Measurements from ENCODE around the gene OR4F16.
"Not testable (repeated sequence)": the region's sequence is repeated elsewhere in the genome, so short reads cannot be mapped to it uniquely, and the experiment has no call there.

Gene OR4F16
- total RNA-seq = 0 reads per million in 9 experiments

GRCh38 chr1:686554-686953, at the start of gene OR4F16:
OR4F16 (minus strand) TSS chr1:686654; CDS start chr1:686654, 0 bp downstream.
- not testable (repeated sequence) for H3K4me1 Mint-ChIP-seq (ENCODE audit: low read depth in 2 of 2); H3K27ac Mint-ChIP-seq; H3K27me3 Mint-ChIP-seq; H3K4me3 Mint-ChIP-seq; H3K9me3 Mint-ChIP-seq; DNase-seq; ATAC-seq (replicated peaks); H3K36me3 Mint-ChIP-seq (ENCODE audit: insufficient read depth)

GRCh38 chr1:733649-734048, 47.2 kb upstream of the OR4F16 start:
- DNase-seq; H3K27ac Mint-ChIP-seq; H3K27me3 Mint-ChIP-seq; H3K36me3 Mint-ChIP-seq (ENCODE audit: insufficient read depth); H3K9me3 Mint-ChIP-seq; H3K4me3 Mint-ChIP-seq; H3K4me1 Mint-ChIP-seq (ENCODE audit: low read depth in 2 of 2); ATAC-seq (replicated peaks): not testable (repeated sequence)

- H3K36me3 Mint-ChIP-seq (ENCODE audit: insufficient read depth); H3K4me1 Mint-ChIP-seq (ENCODE audit: low read depth in 2 of 2); H3K4me3 Mint-ChIP-seq; DNase-seq; H3K9me3 Mint-ChIP-seq; ATAC-seq (replicated peaks); H3K27ac Mint-ChIP-seq; H3K27me3 Mint-ChIP-seq: not testable (repeated sequence)
Observed at GRCh38 chr1:727040-727439, 40.6 kb upstream of the OR4F16 start.
